LNCAP (cell line): Measurements from ENCODE around the gene PITHD1.
A peak's percentile ranks its signal among the peaks of the same experiment; 100 is the strongest.

ENCODE experiments used
- CTCF ChIP-seq: fragments of 450-650 bp; IDR thresholded peaks from 2 replicates; pipeline ENCODE4 v1.5.1; 2017; ENCODE audit warnings: mild to moderate bottlenecking

Gene PITHD1

GRCh38 chr1:23806280-23806679, 28.1 kb downstream of the PITHD1 start:
- TF ChIP-seq CTCF: no peak

GRCh38 chr1:23807453-23807852, 29.2 kb downstream of the PITHD1 start:
- no peak for TF ChIP-seq CTCF

- TF ChIP-seq CTCF: peak; percentile 60
Measured at GRCh38 chr1:23809751-23810171, 31.5 kb downstream of the PITHD1 start.

- TF ChIP-seq CTCF: peak; percentile 62
Measured at GRCh38 chr1:23810818-23811540, 32.8 kb downstream of the PITHD1 start.

GRCh38 chr1:23814016-23814415, 35.8 kb downstream of the PITHD1 start:
- TF ChIP-seq CTCF: no peak

- TF ChIP-seq CTCF: no peak
Measured at GRCh38 chr1:23816361-23816760, 38.1 kb downstream of the PITHD1 start.

- TF ChIP-seq CTCF: no peak
Measured at GRCh38 chr1:23816906-23817305, 38.7 kb downstream of the PITHD1 start.

- TF ChIP-seq CTCF: no peak
Measured at GRCh38 chr1:23817633-23818032, 39.4 kb downstream of the PITHD1 start.
